OCI-LY1 (cell line): ENCODE data around the gene TATDN2.

Experiments used
- CTCF ChIP-seq: fragments of 200-600 bp; sonication (generic), shearing (Covaris generic); IDR thresholded peaks from 2 replicates; pipeline ENCODE4 v1.5.1; 2017; ENCODE audit warnings: mild to moderate bottlenecking, antibody characterized with exemption, low read length, moderate library complexity, mixed read lengths
- EZH2 ChIP-seq: fragments of 200-600 bp; sonication (generic), shearing (Covaris generic); IDR thresholded peaks from 2 replicates; pipeline ENCODE4 v1.8.0; 2017; ENCODE audit warnings: borderline replicate concordance, mixed run types, mild to moderate bottlenecking, antibody characterized with exemption, low read length, moderate library complexity, mixed read lengths

- no peak for TF ChIP-seq EZH2
- no peak for TF ChIP-seq CTCF
These were observed 907 bp downstream of the TATDN2 start for GRCh38 chr3:10248984-10249748.
